HCT116 (cell line): ENCODE results near the gene GUK1. TPM values are rescaled to one million over a fixed set of nuclear protein-coding genes. Genes with fewer than 3 reads are reported as not detected.

Experiments
- ATAC-seq: fragments of 200-7000 bp; cut with Tn5 transposase; 2 replicates; pipeline ENCODE4 v1.9.1; 2020; ENCODE audit warnings: mild to moderate bottlenecking, moderate library complexity
- BruUV-seq: library from RNA; stranded (reverse); fragments of 400-500 nt; replicated peaks from 2 replicates; lab custom pipeline; 2021; lab: Mats Ljungman, UMichigan
- CTCF ChIA-PET: fragments of 300-600 bp; sonication (Branson Sonifier 250); formaldehyde crosslinking; loops from one replicate; lab custom pipeline; 2021; ENCODE audit warnings: antibody characterized with exemption; lab: Charles Lee
- POLR2A ChIA-PET: fragments of 300-600, 350-600 bp; sonication (Branson Sonifier 250); formaldehyde crosslinking; loops from one replicate; lab custom pipeline; 2021; ENCODE audit warnings: antibody characterized with exemption; lab: Charles Lee
- RAD21 ChIA-PET, 2 experiments: fragments of 300-600 bp; sonication (Branson Sonifier 250); formaldehyde crosslinking; loops; one replicate each; lab custom pipeline; 2023; ENCODE audit warnings: low total read pairs in 2 of 2; ENCODE audit not compliant: uncharacterized antibody in 2 of 2, unreplicated experiment in 2 of 2, low non-redundant PET in 1 of 2; lab: Charles Lee
- DNase-seq: peaks from one replicate; pipeline ENCODE4 v3.0.0-alpha.2; 2010; ENCODE audit warnings: low read depth, low spot score
- H2AFZ ChIP-seq: fragments of 200-600 bp; shearing (Covaris generic), sonication (generic); 2 replicates; pipeline ENCODE4 v1.6.1; 2017; ENCODE audit warnings: low read depth, mixed run types, mixed read lengths, antibody characterized with exemption, low read length; ENCODE audit not compliant: poor library complexity, severe bottlenecking
- H3K27ac ChIP-seq: 2 replicates; pipeline ENCODE4 v1.5.1; 2012; ENCODE audit warnings: low read depth, low read length
- H3K27me3 ChIP-seq: fragments of 200-600 bp; sonication (generic); 2 replicates; pipeline ENCODE4 v1.6.1; 2016; ENCODE audit warnings: mixed run types, low read length, mixed read lengths; ENCODE audit not compliant: insufficient read depth
- H3K36me3 ChIP-seq, 2 experiments: fragments of 200-500 bp in 1 of 2; fragments of 200-600 bp in 1 of 2; sonication (Bioruptor generic) in 1 of 2; sonication (generic) in 1 of 2; 2 replicates each; pipeline versions ENCODE4 v1.5.1 to v1.6.1; 2014 to 2016; ENCODE audit warnings: low read length in 2 of 2, inconsistent platforms in 1 of 2, mixed read lengths in 1 of 2, mixed run types in 1 of 2; ENCODE audit not compliant: insufficient read depth in 2 of 2, control insufficient read depth in 1 of 2
- H3K4me1 ChIP-seq, 2 experiments: fragments of 200-600 bp in 1 of 2; sonication (generic) in 1 of 2; 2 replicates each; pipeline versions ENCODE4 v1.5.1 to v1.6.1; 2012 to 2017; ENCODE audit warnings: low read length in 2 of 2, inconsistent platforms in 1 of 2, mild to moderate bottlenecking in 1 of 2, mixed read lengths in 1 of 2, mixed run types in 1 of 2, moderate library complexity in 1 of 2; ENCODE audit not compliant: insufficient read depth in 2 of 2, control insufficient read depth in 1 of 2
- H3K4me2 ChIP-seq: fragments of 200-600 bp; sonication (generic); 2 replicates; pipeline ENCODE4 v1.6.1; 2017; ENCODE audit warnings: mixed run types, low read length, mixed read lengths
- H3K4me3 ChIP-seq, 2 experiments: fragments of 200-600 bp in 1 of 2; sonication (generic) in 1 of 2; replicated peaks in 1 of 2; 2 replicates each; pipeline ENCODE4 v1.5.1; 2011 to 2016; ENCODE audit warnings: low read length in 2 of 2, control low read depth in 1 of 2, low read depth in 1 of 2, mild to moderate bottlenecking in 1 of 2, mixed read lengths in 1 of 2, mixed run types in 1 of 2
- H3K79me2 ChIP-seq: fragments of 200-600 bp; sonication (generic); 2 replicates; pipeline ENCODE4 v1.6.1; 2017; ENCODE audit warnings: mild to moderate bottlenecking, mixed run types, low read length, moderate library complexity, mixed read lengths; ENCODE audit not compliant: insufficient read depth
- H3K9ac ChIP-seq: fragments of 200-600 bp; sonication (generic); 2 replicates; pipeline ENCODE4 v1.6.1; 2016; ENCODE audit warnings: low read length, mixed read lengths
- H3K9me2 ChIP-seq: fragments of 200-600 bp; sonication (generic), shearing (Covaris generic); 2 replicates; pipeline ENCODE4 v1.6.1; 2017; ENCODE audit warnings: mixed run types, mild to moderate bottlenecking, moderate library complexity; ENCODE audit not compliant: insufficient read depth
- H3K9me3 ChIP-seq, 2 experiments: fragments of 200-500 bp in 1 of 2; fragments of 200-600 bp in 1 of 2; sonication (Bioruptor generic) in 1 of 2; sonication (generic) in 1 of 2; 2 replicates each; pipeline ENCODE4 v1.6.1; 2014 to 2017; ENCODE audit warnings: low read length in 2 of 2, mixed read lengths in 2 of 2, inconsistent platforms in 1 of 2, low read depth in 1 of 2, mild to moderate bottlenecking in 1 of 2, mixed run types in 1 of 2, moderate library complexity in 1 of 2; ENCODE audit not compliant: control insufficient read depth in 1 of 2, insufficient read depth in 1 of 2
- H4K20me1 ChIP-seq: fragments of 200-600 bp; sonication (generic), shearing (Covaris generic); 2 replicates; pipeline ENCODE4 v1.6.1; 2017; ENCODE audit warnings: mixed run types, mild to moderate bottlenecking, moderate library complexity; ENCODE audit not compliant: insufficient read depth
- CEBPB ChIP-seq: IDR thresholded peaks from 2 replicates; pipeline ENCODE4 v1.6.1; 2012; ENCODE audit warnings: low read depth
- EGR1 ChIP-seq: IDR thresholded peaks from 2 replicates; pipeline ENCODE4 v1.6.1; 2012; ENCODE audit warnings: low read depth
- EZH2phosphoT487 ChIP-seq: fragments of 200-600 bp; IDR thresholded peaks from 2 replicates; pipeline ENCODE4 v1.6.1; 2018; ENCODE audit warnings: antibody characterized with exemption, borderline replicate concordance
- FOSL1 ChIP-seq: IDR thresholded peaks from 2 replicates; pipeline ENCODE4 v1.6.1; 2012; ENCODE audit warnings: low read depth
- JUND ChIP-seq: IDR thresholded peaks from 2 replicates; pipeline ENCODE4 v1.6.1; 2012
- MAX ChIP-seq: IDR thresholded peaks from 2 replicates; pipeline ENCODE4 v1.6.1; 2012
- POLR2AphosphoS5 ChIP-seq: IDR thresholded peaks from 2 replicates; pipeline ENCODE4 v1.6.1; 2011; ENCODE audit warnings: mild to moderate bottlenecking, low read depth, low read length, moderate library complexity
- YY1 ChIP-seq: IDR thresholded peaks from 2 replicates; pipeline ENCODE4 v1.6.1; 2011; ENCODE audit warnings: low read length, low read depth, moderate library complexity, mild to moderate bottlenecking; ENCODE audit not compliant: insufficient replicate concordance; ENCODE audit errors: extremely low read depth
- ZNF274 ChIP-seq: fragments of 200-500 bp; sonication (Bioruptor generic); IDR thresholded peaks from 2 replicates; pipeline ENCODE4 v1.6.1; 2014; ENCODE audit warnings: mild to moderate bottlenecking, low read depth, low read length, inconsistent platforms
- intact Hi-C: fragments of 100-400 bp; cut with micrococcal nuclease; formaldehyde crosslinking; loops from 2 replicates; pipeline ENCODE4 v1.10.0; 2022
- total RNA-seq: library from RNA; stranded (reverse); gene quantifications from one replicate; pipeline ENCODE4 v1.2.1, GENCODE V29; 2021; ENCODE audit not compliant: unreplicated experiment
- TF ChIP-seq, protein P1 (sequence below): IDR thresholded peaks from 2 replicates; pipeline ENCODE4 v1.6.1; 2012

The GUK1 gene
- total RNA-seq, 1 experiment from 2014 or later = 145 TPM

DNA sequence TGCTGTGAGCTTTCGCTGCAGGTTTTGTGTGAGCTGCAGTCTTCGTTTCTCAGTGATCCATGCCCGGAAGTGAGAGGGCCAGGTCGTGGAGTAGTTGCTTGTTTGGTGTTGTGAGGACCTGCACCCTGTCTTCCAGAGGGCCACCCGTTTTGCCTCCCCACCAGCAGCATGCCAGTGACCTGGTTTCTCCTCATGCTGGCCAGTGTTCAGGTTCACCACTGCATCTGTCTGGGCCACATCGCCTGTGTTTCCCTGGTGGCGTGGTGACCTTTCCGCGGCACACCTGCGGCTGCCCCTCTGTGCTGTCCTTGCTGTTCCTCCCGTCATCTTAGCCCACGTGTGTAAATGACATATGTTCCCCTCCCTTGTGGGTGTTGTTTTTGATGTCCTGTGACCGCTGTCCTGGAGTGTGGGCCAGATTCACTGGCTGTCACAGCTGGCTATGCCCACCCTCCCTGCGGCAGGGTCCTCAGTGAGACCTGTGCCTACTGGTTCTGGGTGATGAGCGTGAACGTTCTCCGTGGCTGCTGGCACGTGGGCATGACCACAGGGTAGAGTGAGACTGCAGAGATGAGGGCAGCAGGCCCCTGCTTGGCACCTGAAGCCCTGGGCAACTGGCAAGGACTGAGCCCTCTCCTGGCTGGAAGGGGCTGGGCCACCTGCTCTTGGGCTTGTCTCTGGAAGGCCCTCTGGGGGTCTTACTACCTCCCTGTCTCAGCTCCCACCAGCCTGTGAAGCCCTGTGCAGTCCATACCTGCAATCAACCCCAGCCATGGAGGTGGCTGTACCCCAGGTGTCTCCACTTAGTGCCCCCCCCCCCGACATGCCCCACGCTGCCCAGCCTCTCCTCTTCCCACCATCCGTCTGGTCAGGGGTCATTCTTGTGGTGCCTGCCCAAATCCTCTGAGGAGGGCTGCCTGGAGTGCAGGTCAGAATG is 32.8 kb downstream of the GUK1 start:
- Histone ChIP-seq H4K20me1 (no peaks in the 10 kb centered on the region), H3K36me3 (no peaks in the 10 kb centered on the region), H2AFZ (no peak overlapping the region), H3K9ac (peak overlapping the region; percentile 40; the same call in 1 of the 2 replicates), H3K4me3 (no peak overlapping the region), H3K79me2 (peaks cover 15% of the 10 kb centered on the region; the same call in 1 of the 2 replicates), H3K4me2 (no peak overlapping the region), H3K27ac (no peak overlapping the region; the same call in 1 of the 2 replicates), H3K4me1 (peaks cover 5 to 16% of the 10 kb centered on the region in 2 experiments), H3K9me3 (no peaks in the 10 kb centered on the region), H3K27me3 (no peaks in the 10 kb centered on the region), H3K9me2 (no peaks in the 10 kb centered on the region)
- TF ChIP-seq EZH2phosphoT487 (no peak), JUND (no peak), FOSL1 (no peak), CEBPB (no peak), ZNF274 (no peak), POLR2AphosphoS5 (no peak), MAX (no peak), YY1 (no peak), EGR1 (no peak)
- TF ChIP-seq, protein P1, sequence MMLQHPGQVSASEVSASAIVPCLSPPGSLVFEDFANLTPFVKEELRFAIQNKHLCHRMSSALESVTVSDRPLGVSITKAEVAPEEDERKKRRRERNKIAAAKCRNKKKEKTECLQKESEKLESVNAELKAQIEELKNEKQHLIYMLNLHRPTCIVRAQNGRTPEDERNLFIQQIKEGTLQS = no peak
- ChIA-PET POLR2A (interaction anchor here (0.6 to 1.7 kb wide), 2 partner anchors 8 to 174 kb away, joined by 3 to 12 read pairs; partner anchors contain the start of gene IBA57), CTCF (interaction anchor here (0.6 to 1.7 kb wide), 2 partner anchors 8 to 42 kb away, joined by 3 to 10 read pairs; no protein-coding TSS in a partner anchor), RAD21 (interaction anchor here in 1 of 2 experiments (1.5 kb wide), 1 partner anchor 8 kb away, joined by 4 read pairs; the partner anchor contains the start of gene IBA57)
- no TSS peak for BruUV-seq
- no peak for ATAC-seq
- no peak for DNase-seq
- intact Hi-C loops = no loop called here
